Fibroblast of villous mesenchyme (primary cell): ENCODE data around the gene MS4A12. TPM values are rescaled to one million over a fixed set of nuclear protein-coding genes. Genes with fewer than 3 reads are reported as not detected.
"Not testable (repeated sequence)": the region's sequence is repeated elsewhere in the genome, so short reads cannot be mapped to it uniquely, and the experiment has no call there.

Experiments used
- DNase-seq: peaks from one replicate; pipeline ENCODE4 v3.0.0-alpha.2; 2010; ENCODE audit warnings: low read depth
- H3K4me3 ChIP-seq: 2 replicates; pipeline ENCODE4 v1.5.1; 2011; ENCODE audit warnings: low read depth, mild to moderate bottlenecking, low read length
- total RNA-seq: library from RNA; depleted of rRNA; stranded (reverse); fragments of >200 nt; gene quantifications from 2 replicates; pipeline ENCODE4 v1.2.3, GENCODE V29; 2012
- TF ChIP-seq, protein P1 (sequence below): IDR thresholded peaks from 2 replicates; pipeline ENCODE4 v1.5.1; 2012; ENCODE audit warnings: low read depth, mild to moderate bottlenecking, low read length; ENCODE audit not compliant: insufficient read depth

The MS4A12 gene
- total RNA-seq, 1 donor, result not detected

DNA sequence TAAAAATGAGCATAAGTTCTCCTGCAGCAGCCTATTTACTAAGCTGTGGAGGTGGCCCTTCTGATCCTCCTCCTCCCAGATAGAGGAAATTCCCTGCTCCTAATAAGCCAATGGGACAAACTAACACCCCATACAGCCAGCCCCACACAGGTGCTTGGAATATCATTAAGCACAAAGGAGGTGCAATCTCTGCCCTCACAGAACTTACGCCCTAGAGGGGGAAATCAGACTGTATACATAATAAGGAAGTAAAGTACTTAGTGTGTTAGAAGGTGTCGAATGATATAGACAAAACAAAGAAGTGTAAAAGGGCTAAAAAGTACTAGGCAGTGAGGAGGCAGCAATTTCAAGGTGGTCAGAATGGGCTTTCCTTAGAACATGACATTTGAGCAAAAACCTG lies 5.8 kb downstream of the MS4A12 start:
- no peak overlapping the region for H3K4me3 ChIP-seq
- TF ChIP-seq, protein P1, sequence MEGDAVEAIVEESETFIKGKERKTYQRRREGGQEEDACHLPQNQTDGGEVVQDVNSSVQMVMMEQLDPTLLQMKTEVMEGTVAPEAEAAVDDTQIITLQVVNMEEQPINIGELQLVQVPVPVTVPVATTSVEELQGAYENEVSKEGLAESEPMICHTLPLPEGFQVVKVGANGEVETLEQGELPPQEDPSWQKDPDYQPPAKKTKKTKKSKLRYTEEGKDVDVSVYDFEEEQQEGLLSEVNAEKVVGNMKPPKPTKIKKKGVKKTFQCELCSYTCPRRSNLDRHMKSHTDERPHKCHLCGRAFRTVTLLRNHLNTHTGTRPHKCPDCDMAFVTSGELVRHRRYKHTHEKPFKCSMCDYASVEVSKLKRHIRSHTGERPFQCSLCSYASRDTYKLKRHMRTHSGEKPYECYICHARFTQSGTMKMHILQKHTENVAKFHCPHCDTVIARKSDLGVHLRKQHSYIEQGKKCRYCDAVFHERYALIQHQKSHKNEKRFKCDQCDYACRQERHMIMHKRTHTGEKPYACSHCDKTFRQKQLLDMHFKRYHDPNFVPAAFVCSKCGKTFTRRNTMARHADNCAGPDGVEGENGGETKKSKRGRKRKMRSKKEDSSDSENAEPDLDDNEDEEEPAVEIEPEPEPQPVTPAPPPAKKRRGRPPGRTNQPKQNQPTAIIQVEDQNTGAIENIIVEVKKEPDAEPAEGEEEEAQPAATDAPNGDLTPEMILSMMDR, result no peak
- no peak for DNase-seq

DNA sequence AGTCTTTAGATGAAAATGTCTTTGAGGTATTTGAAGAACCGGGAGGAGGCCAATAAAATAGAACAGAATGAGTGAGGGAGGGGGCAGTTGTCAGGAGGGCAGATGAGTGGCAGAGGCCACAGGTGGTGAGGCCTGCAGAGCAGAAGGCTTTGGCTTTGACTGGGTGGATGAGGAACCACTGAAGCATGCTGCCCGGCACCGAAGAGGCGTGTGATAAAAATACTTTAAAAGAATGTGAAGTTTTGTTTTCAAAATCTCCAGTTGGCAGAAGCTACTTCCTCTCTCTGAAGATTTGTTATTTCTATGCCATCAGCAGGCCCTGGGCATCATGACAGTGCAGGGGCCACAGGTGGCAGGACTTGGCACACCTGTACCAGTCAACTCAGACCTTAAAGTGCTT lies 6.3 kb downstream of the MS4A12 start:
- DNase-seq, result no peak
- TF ChIP-seq, protein P1, result no peak
- H3K4me3 ChIP-seq, result no peak overlapping the region

DNA sequence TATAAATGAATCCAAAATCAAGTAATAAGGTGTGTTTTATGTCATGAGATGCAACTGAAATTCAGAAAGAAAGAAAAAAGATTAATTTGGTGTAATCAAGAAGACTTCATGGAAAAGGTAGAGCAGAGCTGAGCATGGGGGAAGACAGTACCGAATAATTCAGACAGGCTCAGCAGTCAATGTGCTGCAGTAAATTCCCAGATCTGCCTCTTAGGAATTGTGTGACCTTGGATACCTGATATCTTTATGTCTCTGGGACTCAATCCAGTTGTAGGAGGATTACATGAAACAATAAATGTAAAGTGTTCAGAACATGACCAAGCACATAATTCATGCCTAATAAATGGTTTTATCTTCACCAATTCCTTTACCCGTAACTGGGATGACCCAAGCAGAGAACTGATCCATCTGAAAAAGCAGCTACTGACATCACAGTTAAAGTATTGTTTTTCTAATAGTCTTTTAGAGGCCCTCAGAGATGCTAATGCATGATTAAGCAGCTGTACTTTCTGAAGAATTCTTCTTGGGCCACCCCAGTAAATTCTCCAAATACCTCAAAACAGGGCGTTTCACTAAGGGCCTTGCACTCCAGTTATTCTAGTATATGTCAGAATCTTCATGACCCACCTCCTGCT lies 7.8 kb downstream of the MS4A12 start:
- DNase-seq, result no peak

DNA sequence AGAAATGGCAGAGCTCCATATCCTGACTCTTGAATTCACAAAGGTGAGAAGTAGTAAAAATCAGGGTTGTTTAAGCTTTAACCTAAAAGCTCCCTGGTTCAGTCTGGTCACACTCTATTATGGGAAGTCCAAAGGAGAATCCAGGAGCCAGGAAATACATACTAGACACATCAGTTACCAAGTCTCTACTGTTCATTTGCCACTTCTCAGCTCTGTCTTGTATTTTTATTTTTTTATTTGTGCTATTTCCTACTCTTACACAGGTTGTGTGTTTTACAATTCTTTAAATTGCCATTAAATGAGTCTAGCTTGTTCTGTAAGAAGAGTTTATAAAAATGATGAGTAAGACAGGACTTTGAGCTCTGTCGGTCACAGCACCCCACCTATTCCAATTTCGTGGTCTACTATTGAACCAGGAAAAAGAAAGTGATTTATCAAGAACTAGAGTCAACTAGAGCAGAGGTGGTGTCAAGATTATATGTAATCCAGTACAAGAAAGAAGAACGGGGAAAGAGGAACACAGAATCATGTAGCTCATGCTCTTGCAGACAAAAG lies 9.7 kb downstream of the MS4A12 start:
- H3K4me3 ChIP-seq, result no peak overlapping the region
- TF ChIP-seq, protein P1, result no peak
- DNase-seq, result no peak

More for the DNA sequence above, 7.8 kb downstream of the MS4A12 start:
- no peak overlapping the region for H3K4me3 ChIP-seq
- TF ChIP-seq, protein P1, result no peak

DNA sequence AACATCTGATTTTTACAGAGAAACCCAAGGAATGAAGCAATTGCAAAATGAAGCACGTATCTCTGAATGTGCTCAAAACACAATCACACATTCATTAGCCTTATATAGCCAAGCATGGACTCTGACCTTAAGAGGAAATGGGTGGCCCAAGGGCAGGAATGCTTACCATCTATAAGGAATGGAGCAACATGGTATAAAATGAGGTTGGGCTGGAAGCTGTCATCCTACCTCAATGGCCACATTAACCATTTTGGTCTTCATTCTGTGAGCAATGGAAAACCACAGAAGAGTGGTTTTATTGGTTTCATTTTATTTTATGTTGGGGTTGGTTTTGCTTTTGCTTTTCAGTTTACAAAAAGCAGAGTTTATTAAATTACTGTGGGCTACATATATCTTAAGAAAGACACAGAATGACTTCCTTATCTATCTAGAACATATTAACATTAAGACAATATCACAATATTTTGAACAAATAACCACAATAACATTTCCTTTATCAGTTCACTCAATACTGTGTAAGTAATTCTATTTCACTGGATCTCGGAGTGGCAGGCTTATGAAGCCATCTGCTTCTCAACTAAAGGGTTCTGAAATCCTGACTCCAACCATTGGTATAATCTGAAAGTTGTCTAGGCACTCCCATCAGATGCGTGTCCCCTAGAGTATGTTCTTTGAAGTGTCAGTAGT lies 11.8 kb downstream of the MS4A12 start:
- TF ChIP-seq, protein P1, result no peak
- H3K4me3 ChIP-seq, result no peak overlapping the region
- no peak for DNase-seq

DNA sequence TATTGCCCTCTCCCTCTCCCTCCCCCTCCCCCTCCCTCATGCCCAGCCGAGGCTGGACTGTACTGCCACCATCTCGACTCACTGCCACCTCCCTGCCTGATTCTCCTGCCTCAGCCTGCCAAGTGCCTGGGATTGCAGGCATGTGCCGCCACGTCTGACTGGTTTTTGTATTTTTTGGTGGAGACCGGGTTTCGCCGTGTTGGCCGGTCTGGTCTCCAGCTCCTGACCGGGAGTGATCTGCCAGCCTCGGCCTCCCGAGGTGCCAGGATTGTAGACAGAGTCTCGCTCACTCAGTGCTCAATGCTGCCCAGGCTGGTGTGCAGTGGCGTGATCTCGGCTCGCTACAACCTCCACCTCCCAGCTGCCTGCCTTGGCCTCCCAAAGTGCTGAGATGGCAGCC lies 17.0 kb downstream of the MS4A12 start:
- DNase-seq, H3K4me3 ChIP-seq: not testable (repeated sequence)

DNA sequence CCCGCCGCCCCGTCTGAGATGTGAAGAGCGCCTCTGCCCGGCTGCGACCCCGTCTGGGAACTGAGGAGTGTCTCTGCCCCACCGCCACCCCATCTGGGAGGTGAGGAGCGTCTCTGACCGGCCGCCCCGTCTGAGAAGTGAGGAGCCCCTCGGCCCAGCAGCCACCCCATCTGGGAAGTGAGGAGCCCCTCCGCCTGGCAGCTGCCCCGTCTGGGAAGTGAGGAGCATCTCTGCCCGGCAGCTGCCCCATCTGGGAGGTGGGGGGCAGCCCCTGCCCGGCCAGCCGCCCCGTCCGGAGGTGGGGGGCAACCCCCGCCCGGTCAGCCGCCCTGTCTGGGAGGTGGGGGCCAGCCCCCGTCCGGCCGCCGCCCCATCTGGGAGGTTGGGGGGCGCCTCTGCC lies 17.6 kb downstream of the MS4A12 start:
- not testable (repeated sequence) for DNase-seq, H3K4me3 ChIP-seq

DNA sequence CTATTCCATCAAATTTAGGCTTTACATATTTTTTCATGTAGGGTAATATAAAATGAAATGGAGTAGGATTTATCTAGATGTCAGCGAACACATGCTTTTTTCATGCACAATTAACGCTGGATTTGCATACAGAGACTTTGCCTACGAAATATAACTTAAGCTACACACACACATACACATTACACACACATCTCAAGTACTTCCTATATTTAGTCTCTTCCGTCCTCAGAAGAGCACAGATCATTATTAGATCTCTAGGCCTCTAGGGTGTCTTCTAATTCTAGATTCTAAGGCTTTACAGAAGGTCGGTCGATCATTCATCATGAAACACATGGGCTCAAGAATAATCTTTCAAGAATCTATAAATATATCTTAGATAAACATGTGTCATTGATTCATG lies 18.8 kb downstream of the MS4A12 start:
- H3K4me3 ChIP-seq, result no peak overlapping the region
- TF ChIP-seq, protein P1, result no peak
- DNase-seq, result no peak
